CD4-positive, alpha-beta T cell treated with Interleukin-12 subunit alpha and Interleukin-12 subunit beta, for 1 hour (primary cell): ENCODE measurements around the gene MRPS14.

Source experiments
- DNase-seq: peaks from one replicate; pipeline ENCODE4 v3.0.0-alpha.2; 2020

The MRPS14 gene

DNA sequence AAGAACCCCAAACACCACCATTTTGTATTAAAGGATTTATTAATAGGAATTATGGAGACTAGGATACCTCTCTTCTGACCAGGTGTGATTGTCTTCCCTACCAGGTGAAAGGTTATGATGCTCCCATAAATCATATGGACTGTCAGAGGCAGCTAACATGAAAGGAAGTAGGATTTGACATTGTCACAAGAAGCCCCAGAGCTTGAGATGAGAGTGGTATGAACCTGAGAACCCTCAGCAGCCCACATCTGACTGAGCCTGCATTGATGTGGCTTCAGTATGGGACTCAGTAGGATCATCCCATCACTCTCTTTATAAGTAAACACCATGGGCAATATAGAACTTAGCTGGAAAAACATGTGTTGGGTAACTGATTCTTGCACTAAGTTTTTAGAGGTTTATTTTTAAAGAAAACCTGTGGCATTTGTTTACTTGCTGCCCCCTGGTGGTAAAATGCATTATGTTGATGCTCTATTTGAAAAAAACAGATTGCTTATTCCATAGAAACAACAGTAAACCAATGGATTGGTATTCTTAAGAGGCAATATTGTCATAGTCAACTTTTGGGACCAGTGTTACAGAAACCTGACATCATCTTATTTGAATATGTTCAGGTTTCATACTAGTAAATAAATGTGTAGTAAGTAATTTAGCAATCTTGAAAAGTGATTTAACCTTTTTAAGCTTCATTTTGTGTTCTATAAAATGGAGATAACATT lies 40.1 kb downstream of the MRPS14 start:
- peak; percentile 76 for DNase-seq

DNA sequence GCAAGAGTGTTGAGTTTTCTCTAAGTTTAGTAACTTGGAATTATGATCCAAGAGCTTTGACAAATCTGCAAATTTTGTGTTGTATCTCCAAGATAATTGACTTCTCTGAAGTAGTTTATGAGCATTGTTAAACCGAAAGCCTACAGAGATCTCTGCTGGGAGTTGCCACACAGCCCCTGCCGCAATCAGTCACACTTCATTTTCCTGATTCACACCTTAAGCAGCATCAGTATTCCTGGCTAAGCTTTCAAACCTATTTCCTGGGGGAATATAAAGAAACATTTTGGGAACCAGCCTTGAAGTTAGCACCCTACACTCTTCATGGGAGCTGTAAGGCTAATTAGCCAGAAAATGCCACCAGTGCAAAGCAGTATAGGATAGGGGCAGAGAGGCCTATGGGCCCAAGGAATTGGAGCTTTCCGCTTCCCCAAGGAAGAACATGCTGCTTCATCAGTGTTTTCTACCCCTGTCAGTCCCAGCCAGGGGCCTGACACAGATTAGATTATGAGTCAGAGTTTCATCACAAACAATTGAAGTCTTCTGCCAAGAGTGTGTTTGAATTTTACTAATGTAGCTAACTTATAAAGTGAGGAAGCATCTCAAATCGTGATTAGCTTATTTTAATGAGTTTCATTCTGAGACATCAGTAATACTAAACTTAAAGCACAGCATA lies 46.7 kb downstream of the MRPS14 start:
- DNase-seq, result no peak

GRCh38 chr1:174975764-174976163 lies 47.5 kb downstream of the MRPS14 start:
- no peak for DNase-seq

- no peak for DNase-seq
Observed at GRCh38 chr1:174974711-174975119, 48.5 kb downstream of the MRPS14 start.

- DNase-seq, result no peak
Observed at GRCh38 chr1:174971902-174972301, 51.3 kb downstream of the MRPS14 start.

DNA sequence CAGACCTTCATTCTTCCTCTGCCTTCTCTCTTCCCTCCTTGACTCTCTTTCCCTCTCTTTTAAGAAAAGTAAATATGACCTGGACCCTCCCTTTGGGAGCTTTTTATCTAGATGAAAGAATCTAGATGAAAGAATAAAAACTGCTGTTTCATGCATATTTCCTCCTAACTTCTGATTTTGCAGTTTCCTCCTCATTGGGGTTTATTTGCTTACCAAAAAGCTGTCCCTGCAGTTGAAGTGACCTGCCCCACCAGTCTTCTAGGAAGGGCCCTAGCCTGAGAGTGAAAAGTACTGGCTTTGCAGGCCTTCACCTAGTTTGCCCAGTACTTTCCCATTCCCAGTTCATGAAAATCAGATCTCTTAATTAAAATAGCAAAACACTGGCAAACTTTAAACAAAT lies 51.8 kb downstream of the MRPS14 start:
- DNase-seq, result no peak

GRCh38 chr1:174969977-174970376 lies 53.2 kb downstream of the MRPS14 start:
- DNase-seq, result peak; percentile 46

DNA sequence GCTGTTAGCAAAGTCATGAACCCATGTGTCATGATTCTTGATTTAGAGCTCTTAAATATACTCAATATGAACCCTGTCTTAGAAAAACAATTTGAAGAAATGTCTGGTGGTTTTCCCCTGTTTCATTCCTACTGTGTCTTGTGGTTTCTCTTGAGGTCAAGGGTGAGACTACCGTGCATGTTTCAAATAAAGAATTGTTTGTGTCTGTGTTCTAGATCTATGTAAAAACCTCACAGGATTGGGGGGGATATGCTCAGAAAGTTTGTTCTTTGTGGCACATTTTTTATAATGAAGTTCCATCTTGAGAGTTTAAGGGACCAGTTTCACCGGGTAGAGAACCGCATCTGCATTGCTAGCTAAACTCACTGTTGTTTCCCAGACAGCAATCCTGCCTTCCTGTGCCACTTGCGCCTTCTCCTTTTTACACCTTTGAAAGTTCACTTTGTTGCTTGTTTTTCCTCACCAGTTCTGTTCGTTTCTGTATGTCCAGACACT lies 54.4 kb downstream of the MRPS14 start:
- peak; percentile 85 for DNase-seq

DNA sequence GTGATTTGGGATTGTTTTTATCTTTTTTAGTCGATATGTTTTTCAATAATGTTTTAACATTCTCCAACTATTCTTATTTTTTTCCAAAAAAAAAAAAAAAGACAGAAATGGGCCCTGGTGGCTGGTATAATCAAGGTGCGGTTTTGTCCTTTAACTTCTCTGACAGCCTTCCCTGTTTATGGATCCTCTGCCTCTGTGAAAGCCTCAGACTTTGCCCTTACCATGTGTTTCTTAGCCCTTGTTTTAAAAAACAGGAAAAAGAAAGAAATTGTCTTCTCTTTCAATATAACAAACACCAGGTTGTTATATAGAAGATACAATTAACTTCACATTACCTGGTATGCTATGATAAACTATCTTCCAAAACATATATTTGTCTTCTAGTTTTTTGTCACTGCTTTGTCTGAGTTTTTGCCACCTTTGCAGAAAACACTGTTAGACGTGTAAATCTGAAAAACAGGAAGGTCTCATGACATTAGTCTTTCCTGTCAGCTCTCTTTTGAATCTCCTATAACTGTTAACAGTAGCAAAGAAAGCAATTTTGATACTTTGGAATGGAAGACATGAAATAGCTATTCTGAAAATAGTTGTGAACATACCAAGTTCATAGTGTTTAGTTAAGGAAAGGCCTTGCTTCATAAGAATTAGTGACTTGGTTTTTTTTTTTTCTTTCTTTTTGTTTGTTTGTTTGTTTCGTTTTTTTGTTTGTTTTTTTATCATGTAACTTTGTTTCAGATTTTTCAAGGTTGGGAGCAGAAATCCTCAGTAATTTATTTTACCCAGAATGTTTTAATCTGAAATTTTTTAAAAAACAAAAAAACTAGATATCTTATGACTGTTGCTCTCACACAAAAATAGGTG lies 55.1 kb downstream of the MRPS14 start:
- peak; percentile 66 for DNase-seq

DNA sequence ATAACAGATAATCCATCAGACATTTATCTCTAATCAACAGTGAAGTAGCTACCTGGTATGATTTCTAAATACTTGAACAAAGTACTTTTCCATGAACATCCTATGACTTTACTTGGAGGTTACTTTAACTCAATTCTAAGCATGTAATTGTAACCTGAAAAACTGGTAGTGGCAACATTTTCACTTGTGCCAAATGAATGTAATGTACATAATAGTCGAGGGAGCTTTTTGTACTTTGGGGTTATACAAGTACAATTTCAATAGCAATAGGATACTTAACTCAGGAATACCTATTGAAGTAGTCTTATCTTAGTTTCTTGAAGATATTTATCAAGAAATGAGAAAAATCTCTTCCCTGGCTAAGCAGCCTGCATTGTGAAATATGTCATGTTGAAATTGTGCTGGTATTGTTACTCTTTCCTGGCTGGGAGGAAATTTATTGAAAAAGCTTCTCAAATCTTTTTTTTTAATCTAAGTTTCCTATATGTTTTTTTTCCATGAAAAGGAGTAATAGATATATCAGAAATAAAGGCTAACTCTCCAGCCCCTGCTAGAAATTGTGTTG lies 57.1 kb downstream of the MRPS14 start:
- DNase-seq, result peak; percentile 21

- DNase-seq, result peak; percentile 40
Observed at GRCh38 chr1:174965362-174966007, 57.7 kb downstream of the MRPS14 start.

DNA sequence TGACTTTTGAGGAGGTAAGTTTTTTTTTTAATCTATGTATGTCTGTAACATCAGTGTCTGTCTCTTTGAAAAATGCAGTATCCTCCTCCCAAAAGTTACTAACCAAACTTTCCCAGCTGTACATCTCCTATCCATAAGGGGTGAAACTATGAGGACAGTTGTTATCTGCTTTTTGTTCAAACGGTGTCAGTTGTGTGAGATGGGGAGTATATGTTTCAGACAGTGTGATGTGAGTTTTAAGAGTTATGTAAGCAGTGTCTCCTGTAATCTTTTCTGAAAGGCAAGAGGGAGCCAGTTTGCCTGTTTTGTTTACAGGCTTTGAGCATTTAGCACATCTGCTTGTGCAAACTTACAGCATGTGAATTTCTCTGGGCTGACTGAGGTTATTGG lies 58.3 kb downstream of the MRPS14 start:
- DNase-seq, result peak; percentile 69

- DNase-seq, result peak; percentile 77
Observed at GRCh38 chr1:174964261-174964971, 58.8 kb downstream of the MRPS14 start.

DNA sequence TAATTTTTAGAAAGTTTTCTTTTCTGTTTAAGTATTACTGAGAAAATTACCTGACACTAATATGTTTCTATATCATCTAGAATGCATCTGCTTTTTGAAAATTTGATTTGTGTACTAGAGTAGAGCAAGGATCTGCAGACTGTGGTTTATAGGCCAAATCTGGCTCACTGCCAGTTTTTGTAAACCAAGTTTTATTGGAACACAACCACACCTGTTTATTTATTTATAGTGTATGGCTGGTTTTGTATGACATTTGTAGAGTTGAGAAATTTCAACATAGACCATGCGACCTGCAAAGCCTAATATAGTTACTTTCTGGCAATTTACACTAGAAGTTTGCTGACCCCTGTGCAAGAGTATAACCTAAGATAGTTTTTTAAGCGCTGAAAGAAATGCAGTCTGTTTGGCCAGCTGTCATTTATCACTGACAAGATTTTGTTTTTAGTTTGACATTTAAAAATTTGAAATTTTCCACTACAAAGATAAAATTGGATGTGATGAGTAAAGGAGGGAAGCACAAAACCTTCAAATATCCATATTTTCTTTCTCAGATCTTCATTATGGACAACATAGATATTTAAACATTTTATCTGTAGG lies 59.6 kb downstream of the MRPS14 start:
- DNase-seq, result peak; percentile 45
